Activated CD8-positive, alpha-beta memory T cell treated with anti-CD3 and anti-CD28 coated beads, Interleukin-2, amount 50 U/mL, for 4 hours (primary cell): Measurements from ENCODE around the gene FUCA2.
"Not testable (repeated sequence)": the region's sequence is repeated elsewhere in the genome, so short reads cannot be mapped to it uniquely, and the experiment has no call there.

Experiments used
- DNase-seq: peaks from one replicate; pipeline ENCODE4 v3.0.0-alpha.2; 2020

FUCA2 gene

GRCh38 chr6:143490775-143491174, 20.7 kb downstream of the FUCA2 start:
- DNase-seq, result no peak

- no peak for DNase-seq
Observed at GRCh38 chr6:143490244-143490643, 21.3 kb downstream of the FUCA2 start.

DNA sequence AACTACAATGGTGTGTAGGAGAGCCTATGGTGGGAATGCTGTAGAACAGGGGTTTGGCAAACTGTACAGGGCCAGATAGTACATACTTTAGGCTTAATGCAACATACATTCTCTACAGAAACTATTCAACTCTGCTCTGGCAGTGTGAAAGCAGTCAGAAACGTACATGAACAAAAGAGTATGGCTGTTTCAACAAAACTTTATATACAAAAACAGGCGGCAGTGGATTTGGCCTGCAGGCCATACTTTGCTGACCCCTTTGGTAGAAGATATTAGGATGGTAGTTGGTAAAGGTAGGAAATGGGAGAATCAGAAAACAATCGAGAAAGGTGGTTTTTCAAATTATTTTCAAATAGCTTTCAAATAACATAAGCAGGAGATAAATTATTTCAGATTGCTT, 24.8 kb downstream of the FUCA2 start:
- no peak for DNase-seq

DNA sequence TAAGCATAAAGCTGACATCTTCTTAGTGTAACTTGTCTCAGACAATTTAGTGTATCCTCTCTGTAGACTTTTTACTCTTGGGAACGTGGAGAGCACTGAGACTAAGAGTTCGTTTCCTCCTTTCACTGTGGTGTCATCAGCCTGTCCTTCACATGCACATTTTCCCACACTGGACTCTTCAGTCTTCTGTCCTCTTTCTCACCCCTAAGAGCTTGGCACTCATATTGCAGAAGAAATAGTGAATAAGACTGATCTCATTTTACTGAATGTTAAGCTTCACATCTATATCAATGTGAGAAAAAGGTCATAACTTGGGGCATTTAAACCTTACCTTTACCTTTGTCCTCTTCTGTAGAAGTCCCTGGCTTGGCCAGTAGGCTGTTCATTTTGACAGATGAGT, 25.6 kb downstream of the FUCA2 start:
- DNase-seq, result no peak

GRCh38 chr6:143482593-143482992, 28.9 kb downstream of the FUCA2 start:
- no peak for DNase-seq

GRCh38 chr6:143478479-143479062, 32.9 kb downstream of the FUCA2 start:
- DNase-seq, result no peak

GRCh38 chr6:143476545-143476944, 35.0 kb downstream of the FUCA2 start:
- no peak for DNase-seq

DNA sequence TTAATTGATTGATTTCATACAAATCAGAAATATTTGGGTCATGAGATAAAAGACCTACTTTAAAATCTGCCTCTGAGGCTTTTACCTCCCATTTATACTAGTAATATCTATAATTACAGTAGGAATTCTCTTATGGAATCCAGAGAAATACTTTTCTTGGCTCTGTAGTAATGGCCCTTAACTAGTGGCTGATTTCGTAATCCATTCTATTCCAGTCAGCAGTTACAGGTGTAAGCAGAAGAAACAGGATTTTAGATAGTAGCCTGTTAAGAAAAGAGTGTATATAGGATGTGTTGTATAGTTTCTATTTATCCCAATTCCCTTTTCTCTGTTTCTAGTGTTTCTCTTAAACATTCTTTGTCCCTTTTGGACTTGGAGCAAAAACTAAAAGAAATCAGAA, 39.7 kb downstream of the FUCA2 start:
- DNase-seq, result no peak

DNA sequence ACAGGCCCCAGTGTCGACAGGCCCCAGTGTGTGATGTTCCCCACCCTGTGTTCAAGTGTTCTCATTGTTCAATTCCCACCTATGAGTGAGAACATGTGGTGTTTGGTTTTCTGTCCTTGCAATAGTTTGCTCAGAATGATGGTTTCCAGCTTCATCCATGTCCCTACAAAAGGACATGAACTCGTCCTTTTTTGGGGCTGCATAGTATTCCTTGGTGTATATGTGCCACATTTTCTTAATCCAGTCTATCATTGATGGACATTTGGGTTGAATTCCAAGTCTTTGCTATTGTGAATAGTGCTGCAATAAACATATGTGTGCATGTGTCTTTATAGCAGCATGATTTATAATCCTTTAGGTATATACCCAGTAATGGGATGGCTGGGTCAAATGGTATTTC, 42.7 kb downstream of the FUCA2 start:
- DNase-seq, result not testable (repeated sequence)

DNA sequence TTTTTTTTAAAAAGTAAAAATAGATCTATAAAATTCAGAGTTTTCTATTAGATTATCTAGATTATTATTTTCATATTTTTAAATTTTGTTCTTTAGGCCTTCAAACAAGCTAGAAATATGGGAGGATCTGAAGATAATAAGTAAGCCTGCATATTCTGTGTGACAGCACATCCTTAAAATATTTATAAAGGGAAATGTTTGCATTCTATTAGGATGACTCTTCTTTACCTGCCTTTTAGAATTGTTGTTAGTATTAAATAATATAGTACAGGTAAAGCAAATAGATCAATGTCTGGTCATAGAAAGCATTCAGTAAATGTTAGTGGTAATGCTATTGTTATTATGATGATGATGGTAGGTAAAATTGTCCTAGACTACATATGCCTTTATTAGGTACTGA, 43.5 kb downstream of the FUCA2 start:
- DNase-seq, result no peak

DNA sequence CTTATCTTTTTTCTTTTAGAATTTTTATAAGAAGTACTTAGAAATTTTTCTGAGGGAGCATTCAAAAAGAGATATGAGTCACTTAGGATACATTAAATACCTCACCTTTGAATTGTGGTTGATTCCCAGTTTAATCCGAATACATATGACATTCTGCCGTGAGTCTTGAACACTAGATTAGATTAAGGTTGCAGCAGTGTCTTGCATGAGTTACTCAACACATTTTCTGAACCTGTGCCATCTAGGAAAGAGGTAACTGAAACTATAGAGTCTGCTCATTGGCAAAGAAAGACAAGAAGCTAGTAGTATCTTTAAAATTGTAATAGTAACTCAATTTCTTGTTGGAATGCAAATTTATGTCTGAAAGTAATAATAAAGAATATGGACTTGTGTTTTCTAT, 46.0 kb downstream of the FUCA2 start:
- no peak for DNase-seq

DNA sequence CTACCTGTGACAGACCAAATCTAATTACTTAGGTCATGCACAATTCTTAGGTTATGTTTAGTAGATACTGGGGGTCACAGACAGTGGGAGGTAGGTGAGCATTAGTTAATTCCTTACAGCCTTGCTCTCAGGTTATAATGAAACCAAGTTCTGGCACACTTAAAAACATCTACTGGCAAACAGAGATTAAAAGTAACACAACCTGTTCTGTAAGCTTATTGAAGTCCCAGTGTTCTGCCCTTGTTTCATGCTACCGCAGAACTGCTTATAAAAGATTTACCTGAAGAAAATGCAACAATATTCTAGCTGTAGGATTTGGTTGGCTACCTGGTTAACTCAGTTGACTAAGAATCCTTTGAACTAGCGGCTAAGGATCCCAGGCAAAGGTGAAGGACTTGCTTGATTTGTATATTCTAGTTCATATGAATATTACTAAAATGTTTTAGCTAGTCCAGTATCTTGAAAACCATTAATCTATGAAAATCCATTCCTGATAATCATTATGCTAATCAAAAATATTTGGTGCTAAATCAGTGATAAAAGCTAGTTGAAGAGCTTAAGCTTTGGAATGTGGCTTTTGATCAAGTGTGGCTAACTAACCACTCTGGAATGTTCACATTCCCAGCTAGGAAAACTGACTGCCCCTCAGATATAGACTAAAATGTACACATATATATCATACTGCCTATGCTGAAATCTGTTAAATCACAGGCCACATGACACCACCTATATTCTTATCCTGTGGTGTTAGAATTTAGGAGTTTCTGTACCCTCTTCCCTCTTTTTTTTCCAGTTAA, 53.8 kb downstream of the FUCA2 start:
- no peak for DNase-seq

- no peak for DNase-seq
Observed at GRCh38 chr6:143451531-143451930, 60.0 kb downstream of the FUCA2 start.

DNA sequence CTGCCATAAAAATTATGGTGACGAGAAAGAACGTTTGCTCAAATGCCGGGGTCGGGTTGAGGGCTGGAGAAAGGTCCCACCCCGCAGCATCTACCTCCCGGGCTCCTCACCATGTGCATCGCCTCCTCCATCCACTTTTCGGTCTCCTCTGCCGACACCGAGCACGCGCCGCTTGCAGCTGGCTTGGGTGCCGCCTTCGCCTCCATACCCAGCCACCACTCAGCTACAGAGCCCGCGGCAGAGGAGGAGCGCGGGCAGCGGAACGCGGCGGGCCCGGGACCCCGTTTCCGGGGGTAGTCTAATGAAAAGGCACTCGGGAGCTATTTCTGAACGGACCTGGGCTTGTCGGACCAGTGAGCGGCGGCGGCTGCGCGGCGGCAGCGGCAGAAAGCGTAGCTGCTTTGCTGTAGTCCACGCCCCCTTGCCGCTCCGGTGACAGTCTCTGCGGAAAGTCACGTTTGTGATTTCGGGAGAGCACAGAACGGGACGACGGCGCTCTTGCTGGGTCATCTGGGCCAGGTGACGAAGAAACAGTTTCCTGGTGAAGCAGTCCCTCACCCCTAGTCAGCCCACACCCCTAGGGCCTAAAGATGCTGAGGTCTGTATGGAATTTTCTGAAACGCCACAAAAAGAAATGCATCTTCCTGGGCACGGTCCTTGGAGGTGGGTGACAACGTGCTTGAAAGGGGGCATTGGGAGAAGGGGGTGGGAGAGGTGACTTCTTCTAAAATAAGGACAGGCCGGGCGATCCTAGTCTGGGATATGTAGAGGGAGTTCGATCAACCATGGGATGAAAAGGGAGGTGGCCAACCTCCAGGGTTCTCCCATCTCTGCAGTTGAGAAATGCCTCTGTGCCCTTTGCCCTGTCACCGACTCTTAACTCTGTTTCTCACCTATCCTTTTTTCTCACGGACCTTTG, 60.8 kb downstream of the FUCA2 start, which contains the start of the genes ADAT2 and PEX3:
Gene ADAT2, minus strand, starts transcription at position 243 of the 919 bp plus-strand sequence. Its CDS starts 37 bp downstream, at position 206.
Gene PEX3, plus strand, starts transcription at position 353 of the 919 bp plus-strand sequence. Its CDS starts 238 bp downstream, at position 591.
- DNase-seq, result peak; percentile 92

DNA sequence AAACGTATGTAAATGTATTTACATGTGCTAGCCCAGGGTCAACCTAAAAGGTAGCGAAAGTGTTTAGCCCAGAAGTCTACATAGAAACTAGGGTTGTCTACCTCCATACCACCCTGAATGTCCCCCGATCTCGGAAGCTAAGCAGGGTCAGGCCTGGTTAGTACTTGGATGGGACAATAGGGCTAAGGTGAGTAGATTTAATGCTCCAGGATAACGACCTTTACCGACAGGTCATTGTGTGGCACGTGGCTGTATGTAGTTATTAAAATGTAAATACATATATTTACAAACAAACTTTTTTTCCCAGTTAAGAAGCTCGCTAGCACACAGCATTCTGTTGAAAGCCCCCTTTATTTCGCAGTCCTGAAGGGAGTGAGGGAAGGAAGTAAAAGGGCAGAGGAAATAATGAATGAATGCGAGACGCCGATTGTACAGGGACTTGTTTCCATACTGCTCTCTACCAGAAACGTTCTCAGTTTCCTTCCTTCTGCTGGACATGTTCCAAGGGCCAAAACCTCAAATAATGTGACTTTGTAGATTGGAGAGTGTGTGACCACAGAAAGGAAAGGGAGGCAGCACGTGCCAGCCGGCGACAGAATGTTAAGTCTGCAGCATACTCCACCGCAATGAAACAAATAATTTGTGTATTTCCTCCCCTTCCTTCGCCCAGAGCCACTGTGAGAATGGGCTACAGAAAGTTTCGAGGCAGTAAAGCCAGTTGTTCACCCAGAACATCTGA, 61.6 kb downstream of the FUCA2 start:
- peak; percentile 22 for DNase-seq

DNA sequence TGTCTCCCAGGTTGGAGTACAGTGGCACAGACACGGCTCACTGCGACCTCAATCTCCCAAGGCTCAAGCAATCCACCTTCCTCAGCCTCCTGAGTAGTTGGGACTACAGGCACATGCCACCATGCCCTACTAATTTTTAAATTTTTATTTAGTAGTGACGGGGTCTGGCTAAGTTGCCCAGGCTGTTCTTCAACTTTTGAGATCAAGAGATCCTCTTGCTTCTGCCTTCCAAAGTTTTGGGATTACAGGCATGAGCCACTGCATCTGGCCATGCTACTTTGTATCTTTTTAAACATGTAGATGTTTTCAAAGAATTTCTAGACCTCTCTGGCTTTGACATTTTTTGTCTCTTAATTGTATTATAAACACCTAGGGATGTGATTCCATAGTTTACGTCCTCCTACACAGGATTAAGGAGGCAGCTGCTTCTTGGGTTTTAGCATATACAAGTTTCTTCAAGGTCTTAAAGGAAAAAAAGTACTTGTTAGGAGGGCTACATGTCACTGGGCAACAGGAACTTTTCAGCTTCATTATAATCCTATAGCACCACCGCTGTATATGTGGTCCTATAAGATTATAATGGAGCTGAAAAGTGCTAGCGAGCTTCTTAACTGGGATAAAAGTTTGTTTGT, 62.3 kb downstream of the FUCA2 start:
- no peak for DNase-seq

GRCh38 chr6:143447865-143448264, 63.7 kb downstream of the FUCA2 start:
- not testable (repeated sequence) for DNase-seq
